Stimulated activated naive CD8-positive, alpha-beta T cell treated with anti-CD3 and anti-CD28 coated beads, Interleukin-15, Interleukin-2, amounts not matched to agents 100 U/mL and 50 U/mL, for 24 hours (primary cell): Measurements from ENCODE around the gene GTF3C2.

ENCODE experiments used
- ATAC-seq: fragments of 150-1000 bp; cut with Tn5 transposase; one replicate; pipeline ENCODE4 v1.10.0; 2021
- DNase-seq: peaks from one replicate; pipeline ENCODE4 v3.0.0; 2021

GTF3C2 gene, protein sequence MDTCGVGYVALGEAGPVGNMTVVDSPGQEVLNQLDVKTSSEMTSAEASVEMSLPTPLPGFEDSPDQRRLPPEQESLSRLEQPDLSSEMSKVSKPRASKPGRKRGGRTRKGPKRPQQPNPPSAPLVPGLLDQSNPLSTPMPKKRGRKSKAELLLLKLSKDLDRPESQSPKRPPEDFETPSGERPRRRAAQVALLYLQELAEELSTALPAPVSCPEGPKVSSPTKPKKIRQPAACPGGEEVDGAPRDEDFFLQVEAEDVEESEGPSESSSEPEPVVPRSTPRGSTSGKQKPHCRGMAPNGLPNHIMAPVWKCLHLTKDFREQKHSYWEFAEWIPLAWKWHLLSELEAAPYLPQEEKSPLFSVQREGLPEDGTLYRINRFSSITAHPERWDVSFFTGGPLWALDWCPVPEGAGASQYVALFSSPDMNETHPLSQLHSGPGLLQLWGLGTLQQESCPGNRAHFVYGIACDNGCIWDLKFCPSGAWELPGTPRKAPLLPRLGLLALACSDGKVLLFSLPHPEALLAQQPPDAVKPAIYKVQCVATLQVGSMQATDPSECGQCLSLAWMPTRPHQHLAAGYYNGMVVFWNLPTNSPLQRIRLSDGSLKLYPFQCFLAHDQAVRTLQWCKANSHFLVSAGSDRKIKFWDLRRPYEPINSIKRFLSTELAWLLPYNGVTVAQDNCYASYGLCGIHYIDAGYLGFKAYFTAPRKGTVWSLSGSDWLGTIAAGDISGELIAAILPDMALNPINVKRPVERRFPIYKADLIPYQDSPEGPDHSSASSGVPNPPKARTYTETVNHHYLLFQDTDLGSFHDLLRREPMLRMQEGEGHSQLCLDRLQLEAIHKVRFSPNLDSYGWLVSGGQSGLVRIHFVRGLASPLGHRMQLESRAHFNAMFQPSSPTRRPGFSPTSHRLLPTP

DNA sequence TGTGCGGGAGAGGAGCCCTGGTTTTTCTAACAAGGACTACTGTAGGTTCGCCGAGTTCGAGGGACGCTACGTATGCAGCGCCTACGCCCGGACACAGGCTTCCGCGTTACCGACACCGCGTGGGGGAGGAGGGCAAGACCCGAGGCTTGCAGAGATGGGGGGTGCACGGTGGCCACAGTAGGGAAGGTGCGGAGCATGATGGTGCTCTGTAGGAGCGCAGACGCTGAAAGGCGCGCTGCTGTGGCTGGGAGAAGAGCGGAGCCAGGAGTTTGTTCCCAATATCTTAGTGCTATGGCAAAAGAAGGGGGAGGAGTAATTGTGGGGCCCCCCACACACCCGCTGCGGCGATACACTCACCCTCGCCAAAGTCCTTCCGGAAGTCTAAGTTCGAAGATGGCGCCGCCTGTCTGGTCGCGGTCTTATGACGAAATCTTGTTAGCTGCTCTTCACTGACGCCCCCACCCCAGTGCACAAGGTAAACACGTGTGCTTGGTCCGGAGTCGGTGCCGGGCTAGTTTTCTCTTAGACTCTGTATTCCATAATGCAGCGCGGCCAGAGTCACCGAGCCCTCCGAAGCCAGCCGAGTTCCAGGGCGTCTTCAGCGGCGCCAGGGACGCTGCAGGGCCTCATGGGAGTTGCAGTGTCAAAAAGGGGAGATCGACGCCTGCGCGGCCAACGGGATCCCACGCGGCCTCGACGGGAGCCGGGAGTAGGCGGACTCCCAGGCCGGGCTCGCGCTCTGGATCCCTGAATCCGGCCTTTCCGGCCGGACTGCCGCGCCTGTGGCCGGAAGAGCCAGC lies at the start of gene GTF3C2:
GTF3C2 (minus strand) TSS at position 383 of the 800 bp plus-strand sequence. CDS start 13,210 bp downstream, outside the sequence.
- DNase-seq (peak; percentile 90), ATAC-seq (peak; percentile 80)

DNA sequence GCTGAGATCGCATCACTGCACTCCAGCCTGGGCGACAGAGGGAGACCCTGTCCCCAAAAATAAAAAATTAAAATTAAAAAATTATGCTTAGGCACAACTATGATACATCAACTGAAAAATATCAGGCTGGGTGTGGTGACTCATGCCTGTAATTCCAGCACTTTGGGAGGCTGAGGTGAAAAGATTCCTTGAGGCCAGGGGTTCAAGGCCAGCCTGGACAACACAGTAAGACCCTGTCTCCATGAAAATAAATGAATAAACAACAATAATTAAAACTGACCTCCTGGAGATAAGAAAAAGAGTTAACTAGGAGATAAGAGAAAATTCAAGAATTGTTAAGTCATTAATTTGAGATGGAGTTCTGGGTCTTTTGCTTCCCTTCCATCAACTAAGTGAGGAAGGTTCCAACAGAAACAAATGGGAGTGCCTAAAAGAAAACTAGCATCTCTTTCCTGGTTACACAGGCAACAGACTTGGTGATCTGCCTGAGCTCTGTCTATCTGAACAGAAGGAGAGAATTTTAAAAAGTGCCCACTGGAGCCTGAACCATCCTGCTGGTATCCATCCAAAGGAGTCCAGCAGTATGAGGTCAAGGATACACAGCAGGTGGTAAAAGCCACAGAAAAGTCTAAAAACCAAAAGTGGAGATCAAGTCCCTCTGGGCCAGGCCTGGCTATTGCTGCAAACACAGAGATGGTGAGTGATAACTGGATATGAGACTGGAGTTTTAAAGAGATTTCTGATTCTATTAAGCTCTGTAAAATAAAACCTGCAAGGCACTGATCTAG lies 44.0 kb upstream of the GTF3C2 start:
- ATAC-seq (no peak), DNase-seq (no peak)

DNA sequence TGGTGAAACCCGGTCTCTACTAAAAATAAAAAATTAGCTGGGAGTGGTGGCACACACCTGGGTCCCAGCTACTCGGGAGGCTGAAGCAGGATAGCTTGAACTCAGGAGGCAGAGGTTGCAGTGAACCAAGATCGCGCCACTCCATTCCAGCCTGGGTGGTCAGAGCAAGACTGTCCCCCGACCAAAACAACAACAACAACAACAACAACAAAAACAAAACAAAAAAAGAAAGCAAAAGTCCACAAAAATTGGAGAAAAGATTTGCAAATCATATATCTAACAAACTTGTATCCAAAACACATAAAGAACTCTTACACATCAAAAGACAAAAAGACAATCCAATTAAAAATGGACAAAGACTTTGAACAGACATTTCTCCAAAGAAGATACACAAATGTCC lies 42.4 kb upstream of the GTF3C2 start:
- no peak for ATAC-seq
- no peak for DNase-seq

DNA sequence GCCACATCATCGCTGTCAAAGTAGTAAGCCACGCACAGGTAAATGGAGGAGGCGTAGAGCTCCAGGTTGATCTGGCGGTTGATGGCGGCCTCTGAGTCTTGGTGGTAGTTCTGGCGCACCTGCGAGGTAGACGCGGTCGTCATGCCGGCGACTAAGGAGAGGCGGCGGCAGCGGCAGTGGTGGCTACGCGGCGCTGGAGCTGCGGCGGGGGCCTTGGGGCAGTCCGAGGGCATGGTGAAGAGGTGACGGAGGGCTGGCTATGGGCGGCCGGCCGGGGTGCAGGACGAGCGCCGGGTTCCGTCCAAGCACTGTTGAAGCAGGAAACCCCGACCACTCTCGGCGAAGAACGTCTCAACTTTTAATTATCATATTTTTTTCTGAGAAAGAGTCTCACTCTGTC lies 36.7 kb upstream of the GTF3C2 start:
- DNase-seq (no peak), ATAC-seq (no peak)

DNA sequence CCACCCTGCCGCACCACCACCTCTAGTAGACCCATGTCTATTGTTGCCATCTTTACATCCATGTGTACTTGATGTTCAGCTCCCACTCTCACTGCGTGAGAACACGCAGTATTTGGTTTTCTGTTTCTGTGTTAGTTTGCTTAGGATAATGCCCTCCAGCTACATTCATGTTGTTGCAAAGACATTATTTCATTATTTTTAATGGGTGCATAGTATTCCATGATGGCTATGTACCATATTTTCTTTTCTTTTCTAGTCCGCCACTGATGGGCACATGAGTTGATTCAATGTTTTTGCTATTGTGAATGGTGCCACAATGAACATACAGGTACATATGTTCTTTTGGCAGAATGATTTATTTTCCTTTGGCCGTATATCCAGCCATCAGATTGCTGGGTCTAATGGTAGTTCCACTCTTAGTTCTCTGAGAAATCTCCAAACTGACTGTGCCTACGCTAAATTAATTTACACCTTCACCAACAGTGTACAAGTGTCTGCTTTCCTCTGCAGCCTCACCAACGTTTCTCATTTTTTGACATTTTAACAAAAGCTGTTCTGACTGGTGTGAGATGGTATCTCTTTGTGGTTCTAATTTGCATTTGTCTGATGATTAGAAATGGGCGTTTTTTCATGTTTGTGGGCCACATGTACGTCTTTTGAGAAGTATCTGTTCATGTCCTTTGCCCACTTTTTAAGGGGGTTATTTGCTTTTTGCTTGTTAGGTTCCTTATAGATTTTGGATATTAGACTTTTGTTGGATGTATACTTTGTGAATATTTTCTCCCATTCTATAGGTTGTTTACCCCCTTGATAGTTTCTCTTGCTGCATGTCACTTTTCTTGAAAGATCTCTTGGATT lies 34.5 kb upstream of the GTF3C2 start:
- ATAC-seq (peak; percentile 28), DNase-seq (no peak)

- DNase-seq (no peak), ATAC-seq (no peak)
These were observed 25.1 kb upstream of the GTF3C2 start for GRCh38 chr2:27381577-27382181.

DNA sequence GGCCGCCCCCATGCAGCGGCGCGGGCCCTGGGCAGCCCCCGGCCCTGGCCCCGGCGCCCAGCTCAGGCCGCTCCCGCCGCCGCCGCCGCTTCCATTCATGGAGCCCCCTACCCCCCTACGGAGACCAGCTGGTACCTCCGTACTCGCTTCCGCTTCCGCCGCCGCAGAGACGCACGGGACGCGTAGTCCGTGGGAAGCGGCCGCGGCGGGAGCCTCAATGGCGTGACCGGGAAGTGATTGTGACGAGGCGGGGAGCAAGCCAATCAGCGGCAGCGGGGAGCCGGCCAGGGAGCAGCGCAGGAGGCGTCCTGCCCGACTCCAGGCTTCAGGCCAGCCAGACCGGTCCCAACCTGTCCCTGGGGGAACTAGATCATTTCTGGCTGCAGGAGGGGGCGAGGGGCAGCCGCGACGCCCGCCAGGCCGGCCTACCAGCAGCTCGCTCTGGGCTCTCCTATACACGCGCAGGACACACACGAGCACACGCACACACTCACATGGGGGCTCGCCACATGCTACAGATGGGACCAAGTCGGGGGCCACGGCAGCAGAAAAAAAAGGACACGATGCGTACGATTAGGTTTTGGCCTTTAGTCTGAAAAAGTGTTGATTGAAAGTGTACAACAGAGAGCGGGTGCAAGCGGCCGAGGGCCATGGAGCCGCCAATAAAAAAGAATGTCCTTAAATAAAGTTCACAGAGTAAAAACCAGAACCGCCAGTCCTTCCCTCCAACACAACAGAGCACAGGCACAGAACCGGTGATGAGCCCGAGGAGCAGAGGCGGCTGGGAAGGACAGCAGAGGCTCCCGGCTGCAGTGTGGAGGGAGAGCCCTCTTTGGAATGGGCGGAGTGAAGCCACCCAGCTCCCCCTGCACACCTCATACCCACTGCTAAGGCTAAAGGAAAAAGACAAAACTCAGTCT lies 24.3 kb upstream of the GTF3C2 start, which contains the start of gene ZNF513:
ZNF513 (minus strand) TSS at position 109 of the 920 bp plus-strand sequence. CDS start 208 bp downstream, outside the sequence.
- DNase-seq (peak; percentile 91), ATAC-seq (peak; percentile 92)

DNA sequence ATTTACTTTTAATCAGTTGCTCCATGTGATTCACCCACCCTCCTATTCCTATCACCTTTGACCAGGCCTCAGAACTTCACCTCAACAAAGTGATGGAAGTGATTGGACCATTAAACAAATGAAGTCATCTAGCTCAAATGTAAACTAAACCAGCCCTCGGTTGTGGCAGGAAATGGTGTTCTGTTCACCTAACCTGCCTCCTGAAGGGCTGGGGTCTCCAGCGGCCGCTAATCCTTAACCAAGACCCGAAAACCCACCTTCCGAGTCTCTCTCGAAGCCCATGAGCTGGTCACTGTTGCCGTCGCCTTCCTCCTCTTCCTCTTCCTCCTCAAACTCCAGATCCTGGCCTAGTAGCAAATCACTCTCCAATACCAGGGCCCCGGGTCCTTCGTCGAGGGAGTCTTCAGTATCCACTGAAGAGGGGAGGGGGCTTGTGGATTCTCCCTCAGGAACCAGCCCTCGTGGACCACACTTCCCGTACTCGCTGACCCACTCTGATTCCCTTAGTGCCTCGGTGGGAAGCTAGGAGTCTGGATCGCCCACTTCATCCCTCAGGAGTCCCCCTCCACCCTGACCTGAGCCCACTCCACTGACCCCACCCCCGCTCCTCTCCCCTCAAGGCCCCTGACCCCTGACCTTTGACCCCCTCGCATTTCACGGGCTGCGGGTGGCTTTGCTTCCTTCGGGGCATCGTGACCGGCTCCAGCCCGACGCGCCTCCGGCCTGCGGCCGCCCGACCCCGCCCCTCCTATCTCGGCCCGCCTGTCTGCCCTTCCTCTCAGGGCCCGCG lies 23.5 kb upstream of the GTF3C2 start:
- peak; percentile 58 for DNase-seq
- ATAC-seq, result no peak

DNA sequence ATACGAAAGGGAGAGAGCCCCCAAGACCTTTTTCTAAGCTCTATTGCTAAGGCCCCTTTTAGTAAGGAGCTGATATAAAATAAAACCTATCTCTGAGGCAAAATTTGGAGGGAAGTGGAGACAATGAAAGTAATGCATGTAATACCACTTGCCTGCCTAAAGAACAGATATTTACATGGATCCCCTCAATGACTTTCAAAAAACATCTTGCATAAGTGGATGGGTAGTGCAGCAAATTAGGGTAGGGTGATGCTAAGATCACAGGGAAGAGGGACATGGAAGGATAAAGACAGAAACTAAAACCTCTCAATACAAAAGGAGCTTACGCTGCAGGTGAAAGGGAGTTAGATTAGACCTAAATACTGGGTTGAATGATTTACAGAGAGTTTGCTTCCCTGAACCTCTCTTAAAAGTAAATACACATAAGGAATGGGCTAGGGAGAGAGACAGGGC lies 22.8 kb upstream of the GTF3C2 start:
- no peak for ATAC-seq
- DNase-seq, result no peak

DNA sequence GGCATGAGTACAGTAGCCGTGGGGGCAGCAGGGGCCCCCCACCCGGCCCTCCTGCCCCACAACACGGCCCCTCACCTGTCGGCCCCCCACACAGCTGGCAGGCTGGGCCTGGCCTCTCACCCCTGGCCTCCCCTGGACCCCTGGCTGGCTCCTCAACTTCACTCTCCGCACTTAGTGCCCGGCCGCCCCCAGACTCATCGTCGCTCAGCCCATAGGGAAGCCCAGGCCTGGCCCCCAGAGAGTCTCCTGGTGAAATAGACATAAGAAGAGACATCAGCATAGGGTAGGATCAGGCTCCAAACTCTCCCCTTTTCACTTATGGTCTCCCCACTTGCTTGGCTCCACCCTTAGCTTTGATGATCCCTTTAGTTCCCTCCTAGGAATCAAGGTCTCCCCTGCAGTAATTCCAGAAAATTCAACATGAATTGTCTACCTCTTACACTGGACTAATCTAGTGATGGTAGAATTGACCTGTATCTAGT lies 22.3 kb upstream of the GTF3C2 start:
- no peak for DNase-seq

DNA sequence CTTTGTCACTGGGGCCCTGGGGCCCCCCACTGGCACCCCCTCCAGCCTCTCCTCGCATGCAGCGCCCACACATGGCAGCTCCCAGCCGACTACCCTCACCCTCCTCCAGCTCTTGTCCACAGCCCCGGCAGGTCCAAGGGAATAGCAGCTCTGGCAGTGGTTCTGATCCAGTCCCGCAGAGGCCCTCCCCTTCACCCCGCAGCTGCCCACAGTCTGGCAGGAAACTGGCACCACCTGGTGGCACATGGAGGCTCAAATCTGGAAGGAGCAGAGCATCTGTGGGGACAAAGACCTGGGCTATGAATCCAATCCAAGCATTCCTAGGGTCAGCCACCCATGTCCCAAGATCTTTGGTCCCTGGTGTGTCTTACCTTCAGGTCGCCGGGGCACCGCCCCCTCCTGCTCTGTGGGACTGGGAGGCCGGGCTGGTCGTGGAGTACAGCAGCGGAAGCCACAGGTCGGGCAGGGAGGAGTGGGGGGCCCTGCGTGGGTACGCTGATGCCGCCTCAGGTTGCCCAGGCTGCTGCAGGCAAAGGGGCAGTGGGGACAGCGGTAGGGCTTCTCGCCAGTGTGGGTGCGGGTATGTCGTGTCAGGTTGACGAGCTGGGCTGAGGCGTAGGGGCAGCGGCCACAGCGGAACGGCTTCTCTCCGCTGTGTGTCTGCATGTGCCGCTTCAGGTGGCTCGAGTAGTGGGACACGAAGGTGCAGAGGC lies 21.7 kb upstream of the GTF3C2 start:
- no peak for ATAC-seq
- DNase-seq, result no peak

More for the DNA sequence above, 22.3 kb upstream of the GTF3C2 start:
- ATAC-seq, result no peak

- no peak for DNase-seq
- no peak for ATAC-seq
These were observed 21.1 kb upstream of the GTF3C2 start for GRCh38 chr2:27377618-27378095.

- DNase-seq (no peak), ATAC-seq (no peak)
These were observed 20.5 kb upstream of the GTF3C2 start for GRCh38 chr2:27376866-27377617.

DNA sequence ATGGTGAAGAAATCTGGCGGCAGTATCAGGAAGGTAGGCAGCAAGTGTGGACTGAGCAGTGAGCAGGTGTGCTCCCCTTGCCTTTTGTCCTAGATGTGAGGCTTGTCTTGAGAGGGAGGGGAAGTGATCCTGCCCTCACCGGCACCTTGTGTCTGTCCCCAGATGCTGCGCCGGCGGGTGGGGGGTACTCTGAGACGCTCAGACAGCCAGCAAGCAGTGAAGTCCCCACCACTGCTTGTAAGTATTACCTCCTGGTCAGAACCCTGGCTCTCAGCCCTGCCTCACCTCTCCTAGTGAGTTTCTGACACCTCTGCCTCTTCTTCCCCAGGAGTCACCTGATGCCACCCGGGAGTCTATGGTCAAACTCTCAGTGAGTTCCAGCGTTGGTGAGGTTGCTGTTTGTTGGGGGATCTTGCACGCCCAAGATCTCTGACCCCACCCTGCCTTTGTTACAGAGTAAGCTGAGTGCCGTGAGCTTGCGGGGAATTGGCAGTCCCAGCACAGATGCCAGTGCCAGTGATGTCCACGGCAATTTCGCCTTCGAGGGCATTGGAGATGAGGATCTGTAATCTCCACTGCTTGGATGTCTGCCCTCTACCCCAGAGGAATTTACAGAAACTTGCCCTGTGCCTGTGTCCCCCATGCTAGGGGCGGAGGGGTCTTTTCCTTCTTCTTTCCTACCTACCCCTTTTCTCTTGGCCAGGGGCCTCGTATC lies 19.7 kb upstream of the GTF3C2 start:
- no peak for ATAC-seq

DNA sequence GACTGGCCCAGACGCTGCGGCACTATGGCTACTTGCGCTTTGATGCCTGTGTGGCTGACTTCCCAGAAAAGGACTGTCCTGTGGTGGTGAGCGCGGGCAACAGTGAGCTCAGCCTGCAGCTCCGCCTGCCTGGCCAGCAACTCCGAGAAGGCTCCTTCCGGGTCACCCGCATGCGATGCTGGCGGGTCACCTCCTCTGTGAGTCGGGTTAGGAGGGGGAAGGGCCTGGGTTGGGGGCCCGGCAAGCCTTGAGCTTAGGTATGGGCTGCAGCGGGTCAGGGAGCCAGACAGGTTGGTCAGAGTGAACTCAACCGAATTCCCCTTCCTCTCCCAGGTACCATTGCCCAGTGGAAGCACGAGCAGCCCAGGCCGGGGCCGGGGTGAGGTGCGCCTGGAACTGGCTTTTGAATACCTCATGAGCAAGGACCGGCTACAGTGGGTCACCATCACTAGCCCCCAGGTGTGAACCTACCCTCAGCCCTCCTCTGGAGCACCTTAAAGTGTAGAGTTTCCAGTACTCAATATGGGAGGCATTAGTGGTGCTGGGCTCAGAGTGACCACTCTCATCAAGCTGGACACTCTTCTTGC lies 19.0 kb upstream of the GTF3C2 start:
- ATAC-seq (no peak), DNase-seq (no peak)

More for the DNA sequence above, 19.7 kb upstream of the GTF3C2 start:
- no peak for DNase-seq
